ENCODE results near the gene CXCL11.
"Not testable (repeated sequence)": the region's sequence is repeated elsewhere in the genome, so short reads cannot be mapped to it uniquely, and the experiment has no call there.

Gene CXCL11

GRCh38 chr4:76035799-76036380, at the start of gene CXCL11:
Gene CXCL11 (minus strand): TSS chr4:76036070. CDS start chr4:76035987, 83 bp downstream.
- DNase-seq, result no peak

GRCh38 chr4:76084542-76084941, 48.7 kb upstream of the CXCL11 start:
- DNase-seq, result no peak

GRCh38 chr4:76083386-76083988, 47.6 kb upstream of the CXCL11 start:
- no peak for DNase-seq

- DNase-seq, result no peak
Measured at GRCh38 chr4:76078033-76078613, 42.3 kb upstream of the CXCL11 start.

GRCh38 chr4:76074993-76075600, 39.2 kb upstream of the CXCL11 start:
- no peak for DNase-seq

- no peak for DNase-seq
Measured at GRCh38 chr4:76074468-76074867, 38.6 kb upstream of the CXCL11 start, which contains the start of gene ART3. Gene ART3 (plus strand): TSS chr4:76074709. CDS start chr4:76075890, 1,181 bp downstream.

- DNase-seq, result no peak
Measured at GRCh38 chr4:76072760-76073159, 36.9 kb upstream of the CXCL11 start.

- DNase-seq, result no peak
Measured at GRCh38 chr4:76067652-76068286, 31.9 kb upstream of the CXCL11 start.

- no peak for DNase-seq
Measured at GRCh38 chr4:76066546-76066945, 30.7 kb upstream of the CXCL11 start.

- no peak for DNase-seq
Measured at GRCh38 chr4:76061982-76062381, 26.1 kb upstream of the CXCL11 start.

- no peak for DNase-seq
Measured at GRCh38 chr4:76061421-76061820, 25.6 kb upstream of the CXCL11 start.

GRCh38 chr4:76060506-76060905, 24.6 kb upstream of the CXCL11 start:
- no peak for DNase-seq

GRCh38 chr4:76059750-76060149, 23.9 kb upstream of the CXCL11 start:
- DNase-seq, result no peak

GRCh38 chr4:76058888-76059426, 23.1 kb upstream of the CXCL11 start:
- DNase-seq, result no peak

- no peak for DNase-seq
Measured at GRCh38 chr4:76058302-76058701, 22.4 kb upstream of the CXCL11 start.

- DNase-seq, result no peak
Measured at GRCh38 chr4:76055421-76055820, 19.6 kb upstream of the CXCL11 start.

- DNase-seq, result no peak
Measured at GRCh38 chr4:76055016-76055415, 19.1 kb upstream of the CXCL11 start.

GRCh38 chr4:76053730-76054129, 17.9 kb upstream of the CXCL11 start:
- DNase-seq, result no peak

- DNase-seq, result not testable (repeated sequence)
Measured at GRCh38 chr4:76050560-76051050, 14.7 kb upstream of the CXCL11 start.

GRCh38 chr4:76049860-76050416, 14.1 kb upstream of the CXCL11 start:
- DNase-seq, result not testable (repeated sequence)

GRCh38 chr4:76044686-76045085, 8.8 kb upstream of the CXCL11 start:
- DNase-seq, result not testable (repeated sequence)

- DNase-seq, result not testable (repeated sequence)
Measured at GRCh38 chr4:76043306-76043705, 7.4 kb upstream of the CXCL11 start.
